Body of pancreas (tissue), 4 donors: ENCODE data around the gene SPIRE2.
"Not testable (repeated sequence)": the region's sequence is repeated elsewhere in the genome, so short reads cannot be mapped to it uniquely, and the experiment has no call there.

Experiments used
- POLR2A ChIP-seq, 3 donors: fragments of 450-650 bp; IDR thresholded peaks; one replicate each; pipeline ENCODE4 v1.6.1; 2016; ENCODE audit warnings: antibody characterized with exemption in 3 of 3, mild to moderate bottlenecking in 2 of 3
- TF ChIP-seq, protein P1 (sequence below), 7 experiments: fragments of 450-650 bp in 4 of 7; fragments of 200-600 bp in 3 of 7; sonication (generic) in 3 of 7; IDR thresholded peaks; one replicate each; pipeline ENCODE4 v1.5.1; 2016 to 2019; ENCODE audit warnings: antibody characterized with exemption in 7 of 7

DNA sequence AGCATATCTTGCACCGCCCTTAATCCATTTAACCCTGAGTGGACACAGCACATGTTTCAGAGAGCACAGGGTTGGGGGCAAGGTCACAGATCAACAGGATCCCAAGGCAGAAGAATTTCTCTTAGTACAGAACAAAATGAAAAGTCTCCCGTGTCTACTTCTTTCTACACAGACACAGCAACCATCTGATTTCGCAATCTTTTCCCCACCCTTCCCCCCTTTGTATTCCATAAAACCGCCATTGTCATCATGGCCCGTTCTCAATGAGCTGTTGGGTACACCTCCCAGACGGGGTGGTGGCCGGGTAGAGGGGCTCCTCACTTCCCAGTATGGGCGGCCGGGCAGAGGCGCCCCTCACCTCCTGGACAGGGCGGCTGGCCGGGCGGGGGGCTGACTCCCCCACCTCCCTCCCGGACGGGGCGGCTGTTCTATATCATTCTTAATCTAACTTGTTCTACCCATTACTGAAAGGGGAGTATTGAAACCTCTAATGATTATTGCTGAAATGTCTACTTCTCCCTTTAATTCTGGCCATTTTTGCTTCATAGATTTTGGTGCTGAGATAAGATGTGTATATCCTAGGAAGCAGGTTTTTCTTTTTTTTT lies 21.6 kb upstream of the SPIRE2 start:
- TF ChIP-seq, protein P1, sequence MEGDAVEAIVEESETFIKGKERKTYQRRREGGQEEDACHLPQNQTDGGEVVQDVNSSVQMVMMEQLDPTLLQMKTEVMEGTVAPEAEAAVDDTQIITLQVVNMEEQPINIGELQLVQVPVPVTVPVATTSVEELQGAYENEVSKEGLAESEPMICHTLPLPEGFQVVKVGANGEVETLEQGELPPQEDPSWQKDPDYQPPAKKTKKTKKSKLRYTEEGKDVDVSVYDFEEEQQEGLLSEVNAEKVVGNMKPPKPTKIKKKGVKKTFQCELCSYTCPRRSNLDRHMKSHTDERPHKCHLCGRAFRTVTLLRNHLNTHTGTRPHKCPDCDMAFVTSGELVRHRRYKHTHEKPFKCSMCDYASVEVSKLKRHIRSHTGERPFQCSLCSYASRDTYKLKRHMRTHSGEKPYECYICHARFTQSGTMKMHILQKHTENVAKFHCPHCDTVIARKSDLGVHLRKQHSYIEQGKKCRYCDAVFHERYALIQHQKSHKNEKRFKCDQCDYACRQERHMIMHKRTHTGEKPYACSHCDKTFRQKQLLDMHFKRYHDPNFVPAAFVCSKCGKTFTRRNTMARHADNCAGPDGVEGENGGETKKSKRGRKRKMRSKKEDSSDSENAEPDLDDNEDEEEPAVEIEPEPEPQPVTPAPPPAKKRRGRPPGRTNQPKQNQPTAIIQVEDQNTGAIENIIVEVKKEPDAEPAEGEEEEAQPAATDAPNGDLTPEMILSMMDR (IDR thresholded peaks at IDR 0.05): not testable (repeated sequence)
- not testable (repeated sequence) for TF ChIP-seq POLR2A (IDR thresholded peaks at IDR 0.05)
